GM23338 (cell line): ENCODE results near the gene NOSIP. TPM values are rescaled to one million over a fixed set of nuclear protein-coding genes. Genes with fewer than 3 reads are reported as not detected.

ENCODE experiments used
- ATAC-seq: fragments of 200-7000 bp; cut with Tn5 transposase; 3 replicates; pipeline ENCODE4 v1.9.1; 2020
- DNase-seq: peaks from one replicate; pipeline ENCODE4 v3.0.0-alpha.2; 2015; ENCODE audit warnings: low spot score
- H2AFZ ChIP-seq: fragments of 200-600 bp; sonication (generic); 2 replicates; pipeline ENCODE4 v1.8.0; 2016; ENCODE audit warnings: antibody characterized with exemption, mild to moderate bottlenecking, moderate library complexity
- H3F3A ChIP-seq: fragments of 200-600 bp; sonication (generic); replicated peaks from 2 replicates; pipeline ENCODE4 v1.8.0; 2017; ENCODE audit warnings: antibody characterized with exemption, mixed run types, low read depth
- H3K27ac ChIP-seq: fragments of 200-600 bp; sonication (generic); 2 replicates; pipeline ENCODE4 v1.6.1; 2016; ENCODE audit warnings: low read depth
- H3K27me3 ChIP-seq: fragments of 200-600 bp; sonication (generic); 2 replicates; pipeline ENCODE4 v1.8.0; 2016; ENCODE audit warnings: mild to moderate bottlenecking, mixed run types, moderate library complexity; ENCODE audit not compliant: insufficient read depth
- H3K36me3 ChIP-seq: fragments of 200-600 bp; sonication (generic); 2 replicates; pipeline ENCODE4 v1.8.0; 2016; ENCODE audit warnings: mild to moderate bottlenecking; ENCODE audit not compliant: insufficient read depth
- H3K4me1 ChIP-seq: fragments of 200-600 bp; sonication (generic); 2 replicates; pipeline ENCODE4 v1.8.0; 2016; ENCODE audit warnings: mild to moderate bottlenecking, moderate library complexity; ENCODE audit not compliant: insufficient read depth
- H3K4me2 ChIP-seq: fragments of 200-600 bp; sonication (generic); 2 replicates; pipeline ENCODE4 v1.7.1; 2017; ENCODE audit warnings: mixed run types
- H3K4me3 ChIP-seq: fragments of 200-600 bp; sonication (generic); 2 replicates; pipeline ENCODE4 v1.6.1; 2016; ENCODE audit warnings: mixed run types
- H3K79me2 ChIP-seq: fragments of 200-600 bp; sonication (generic); replicated peaks from 2 replicates; pipeline ENCODE4 v1.8.0; 2017; ENCODE audit warnings: mild to moderate bottlenecking; ENCODE audit not compliant: insufficient read depth
- H3K9me2 ChIP-seq: fragments of 200-600 bp; sonication (generic); 2 replicates; pipeline ENCODE4 v1.8.0; 2017; ENCODE audit not compliant: insufficient read depth
- H4K20me1 ChIP-seq: fragments of 200-600 bp; sonication (generic); replicated peaks from 2 replicates; pipeline ENCODE4 v1.8.0; 2017; ENCODE audit warnings: mild to moderate bottlenecking; ENCODE audit not compliant: insufficient read depth
- H3K27ac Mint-ChIP-seq: 2 replicates; pipeline ENCODE4 v1.8.0; 2020; ENCODE audit warnings: inconsistent platforms, mild to moderate bottlenecking, moderate library complexity, mixed read lengths
- H3K27me3 Mint-ChIP-seq: 3 replicates; pipeline ENCODE4 v1.8.0; 2022; ENCODE audit warnings: low read depth, mild to moderate bottlenecking, moderate library complexity, mixed read lengths, inconsistent platforms; ENCODE audit not compliant: insufficient read depth, poor library complexity
- H3K36me3 Mint-ChIP-seq: 3 replicates; pipeline ENCODE4 v1.8.0; 2021; ENCODE audit warnings: low read depth, mild to moderate bottlenecking, inconsistent platforms, moderate library complexity, mixed read lengths
- H3K4me1 Mint-ChIP-seq: 3 replicates; pipeline ENCODE4 v1.8.0; 2020; ENCODE audit warnings: mild to moderate bottlenecking, inconsistent platforms, mixed read lengths
- H3K4me3 Mint-ChIP-seq: 3 replicates; pipeline ENCODE4 v1.8.0; 2021; ENCODE audit warnings: moderate library complexity, mild to moderate bottlenecking, inconsistent platforms, mixed read lengths
- H3K9me3 Mint-ChIP-seq: 3 replicates; pipeline ENCODE4 v1.8.0; 2020; ENCODE audit warnings: moderate library complexity, mild to moderate bottlenecking, inconsistent platforms, mixed read lengths
- EZH2 ChIP-seq: fragments of 200-600 bp; sonication (generic); IDR thresholded peaks from one replicate; pipeline ENCODE4 v1.8.0; 2017; ENCODE audit warnings: antibody characterized with exemption, mild to moderate bottlenecking, low read depth; ENCODE audit not compliant: unreplicated experiment
- EZH2phosphoT487 ChIP-seq: fragments of 200-600 bp; sonication (generic); IDR thresholded peaks from one replicate; pipeline ENCODE4 v1.8.1; 2018; ENCODE audit warnings: antibody characterized with exemption; ENCODE audit not compliant: unreplicated experiment
- POLR2AphosphoS5 ChIP-seq: IDR thresholded peaks from 2 replicates; pipeline ENCODE4 v1.6.1; 2016; ENCODE audit warnings: antibody characterized with exemption, low read depth
- ZNF114 ChIP-seq: fragments of 250-450 bp; sonication (Bioruptor Pico); IDR thresholded peaks from 2 replicates; pipeline ENCODE4 v1.5.0; 2020; ENCODE audit warnings: mild to moderate bottlenecking, moderate library complexity
- ZNF331 ChIP-seq: fragments of 250-450 bp; sonication (Bioruptor Pico); IDR thresholded peaks from 2 replicates; pipeline ENCODE4 v1.5.0; 2020; ENCODE audit warnings: low read depth, mild to moderate bottlenecking, moderate library complexity
- ZNF462 ChIP-seq: fragments of 250-450 bp; sonication (Bioruptor Pico); IDR thresholded peaks from 2 replicates; pipeline ENCODE4 v1.5.0; 2020; ENCODE audit warnings: mild to moderate bottlenecking, moderate library complexity
- polyA plus RNA-seq: library from polyadenylated mRNA; unstranded; fragments of >200 nt; fragmentation: Nextera tagmentation; extraction: Ambion mirVana; gene quantifications from 2 replicates; pipeline ENCODE4 v1.2.1, GENCODE V29; 2016
- total RNA-seq: library from RNA; depleted of rRNA; stranded (reverse); fragments of >200 nt; shearing (Covaris generic); gene quantifications from 2 replicates; pipeline ENCODE4 v1.2.3, GENCODE V29; 2014
- TF ChIP-seq, protein P1 (sequence below): IDR thresholded peaks from 2 replicates; pipeline ENCODE4 v1.6.1; 2016; ENCODE audit warnings: antibody characterized with exemption

The NOSIP gene
- total and polyA plus RNA-seq, 2 experiments from 2014 or later: 88.5 to 143 TPM

DNA sequence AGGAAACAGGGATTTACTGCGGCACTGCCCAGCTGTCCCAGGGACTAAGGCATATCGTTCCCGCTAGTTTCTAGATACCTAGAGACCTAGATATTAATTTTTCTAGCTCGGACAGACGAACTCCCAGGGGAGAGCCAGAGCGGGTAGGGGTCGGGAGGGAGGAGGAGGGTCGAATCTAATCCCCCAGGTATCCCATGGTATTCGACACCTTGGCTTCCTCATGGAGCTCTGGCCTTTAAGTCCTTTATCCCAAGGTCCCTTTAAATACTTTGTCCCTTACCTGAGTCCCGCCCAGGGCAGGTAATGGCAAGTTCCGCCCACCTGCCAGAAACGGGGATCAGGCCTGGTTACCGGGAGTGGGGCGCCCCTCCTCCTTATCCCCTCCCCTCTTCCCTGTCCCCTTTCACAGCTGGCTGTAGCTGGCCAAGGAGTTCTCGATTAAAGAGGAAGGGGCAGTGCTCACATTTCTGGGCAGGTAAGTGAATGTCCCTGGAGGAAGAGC lies 702 bp upstream of the NOSIP start, which contains the start of gene PRRG2:
TSS of gene PRRG2 (plus strand) at position 310 of the 502 bp plus-strand sequence. CDS start 1,904 bp downstream, outside the sequence.
- Histone ChIP-seq H3K36me3 (no peaks in the 10 kb centered on the region), H3K27ac (peak within 1 kb of the TSS; percentile 83), H3K4me1 (peaks cover 25% of the 10 kb centered on the region), H3K9me2 (no peaks in the 10 kb centered on the region), H3F3A (peaks cover 10% of the 10 kb centered on the region; the same call in 1 of the 2 replicates), H3K27me3 (no peaks in the 10 kb centered on the region), H3K4me2 (peak within 1 kb of the TSS; percentile 84), H4K20me1 (peaks cover 3% of the 10 kb centered on the region; the same call in 1 of the 2 replicates), H3K79me2 (peaks cover 42% of the 10 kb centered on the region), H3K4me3 (peak within 1 kb of the TSS; percentile 76), H2AFZ (peak within 1 kb of the TSS; percentile 72)
- Mint-ChIP-seq H3K27ac (peak within 1 kb of the TSS; percentile 97), H3K4me3 (peak within 1 kb of the TSS; percentile 96), H3K9me3 (no peaks in the 10 kb centered on the region), H3K27me3 (peaks cover 6% of the 10 kb centered on the region), H3K4me1 (peaks cover 25% of the 10 kb centered on the region), H3K36me3 (0 out of 3 replicates have a peak, but pooled peaks cover 2% of the 10 kb centered on the region)
- DNase-seq: peak; percentile 86
- TF ChIP-seq ZNF114 (CRISPR knock-in tag) (no peak), POLR2AphosphoS5 (peak; percentile 40; the same call in 1 of the 2 replicates), EZH2phosphoT487 (no peak), EZH2 (no peak)
- ATAC-seq: peak; percentile 60

DNA sequence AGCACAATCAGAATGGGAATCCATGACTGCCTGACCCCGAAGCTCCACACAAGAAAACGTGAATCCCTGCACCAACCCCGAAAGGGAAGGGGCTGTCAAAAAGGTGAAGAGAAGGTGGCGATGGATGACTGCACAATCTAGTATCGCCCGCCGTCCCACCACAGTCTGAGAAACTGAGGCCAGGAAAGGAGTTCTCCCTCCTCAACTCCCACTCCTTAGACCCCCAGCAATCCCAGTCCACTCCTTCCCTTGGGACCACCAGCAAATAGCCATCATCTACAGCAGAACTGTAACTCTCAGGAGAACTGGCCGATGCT lies 451 bp downstream of the NOSIP start:
- Mint-ChIP-seq H3K9me3 (no peaks in the 10 kb centered on the region), H3K4me1 (peaks cover 21% of the 10 kb centered on the region), H3K36me3 (peaks cover 10% of the 10 kb centered on the region; the same call in 2 of the 3 replicates), H3K27ac (peak overlapping the region; percentile 97), H3K27me3 (peaks cover 6% of the 10 kb centered on the region), H3K4me3 (peak overlapping the region; percentile 96)
- H4K20me1 ChIP-seq: peaks cover 3% of the 10 kb centered on the region; the same call in 1 of the 2 replicates
- H3K79me2 ChIP-seq: peaks cover 47% of the 10 kb centered on the region
- H3K27ac ChIP-seq: peak overlapping the region; percentile 83
- H2AFZ ChIP-seq: no peak overlapping the region
- H3F3A ChIP-seq: peaks cover 10% of the 10 kb centered on the region; the same call in 1 of the 2 replicates
- peaks cover 16% of the 10 kb centered on the region for H3K4me1 ChIP-seq
- H3K4me2 ChIP-seq: peak overlapping the region; percentile 84
- ATAC-seq: no peak
- H3K9me2 ChIP-seq: no peaks in the 10 kb centered on the region
- no peak for TF ChIP-seq EZH2phosphoT487
- TF ChIP-seq, protein P1, sequence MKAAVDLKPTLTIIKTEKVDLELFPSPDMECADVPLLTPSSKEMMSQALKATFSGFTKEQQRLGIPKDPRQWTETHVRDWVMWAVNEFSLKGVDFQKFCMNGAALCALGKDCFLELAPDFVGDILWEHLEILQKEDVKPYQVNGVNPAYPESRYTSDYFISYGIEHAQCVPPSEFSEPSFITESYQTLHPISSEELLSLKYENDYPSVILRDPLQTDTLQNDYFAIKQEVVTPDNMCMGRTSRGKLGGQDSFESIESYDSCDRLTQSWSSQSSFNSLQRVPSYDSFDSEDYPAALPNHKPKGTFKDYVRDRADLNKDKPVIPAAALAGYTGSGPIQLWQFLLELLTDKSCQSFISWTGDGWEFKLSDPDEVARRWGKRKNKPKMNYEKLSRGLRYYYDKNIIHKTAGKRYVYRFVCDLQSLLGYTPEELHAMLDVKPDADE: no peak
- peak overlapping the region; percentile 76 for H3K4me3 ChIP-seq
- no peaks in the 10 kb centered on the region for H3K27me3 ChIP-seq
- H3K36me3 ChIP-seq: no peaks in the 10 kb centered on the region
- no peak for DNase-seq

DNA sequence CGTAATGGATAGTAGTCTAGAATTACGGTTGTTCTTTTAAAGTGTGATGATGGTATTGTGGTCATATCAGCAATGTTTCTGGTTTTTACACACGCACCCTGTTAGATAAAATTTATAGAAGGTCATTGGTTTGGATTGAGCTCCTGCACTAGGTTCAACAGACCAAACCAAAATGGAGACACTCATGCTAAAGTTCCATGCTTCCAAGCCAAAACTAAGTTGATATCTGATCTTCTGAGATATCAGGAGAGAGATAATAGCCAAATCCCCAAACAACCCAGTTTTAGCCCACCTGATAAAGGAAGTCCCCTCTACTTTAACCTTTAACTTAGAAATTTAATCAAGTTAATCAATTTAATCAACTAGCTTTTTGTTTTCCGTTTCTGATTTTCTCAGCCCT lies 1.2 kb downstream of the NOSIP start:
- Mint-ChIP-seq H3K4me3 (peak overlapping the region; percentile 96), H3K27ac (no peak overlapping the region), H3K36me3 (peaks cover 13% of the 10 kb centered on the region; the same call in 2 of the 3 replicates), H3K27me3 (peaks cover 7% of the 10 kb centered on the region), H3K4me1 (peaks cover 19% of the 10 kb centered on the region), H3K9me3 (no peaks in the 10 kb centered on the region)
- DNase-seq: no peak
- Histone ChIP-seq H3K79me2 (peaks cover 51% of the 10 kb centered on the region), H4K20me1 (peaks cover 3% of the 10 kb centered on the region; the same call in 1 of the 2 replicates), H3K4me3 (peak overlapping the region; percentile 76), H3K36me3 (no peaks in the 10 kb centered on the region), H3K4me2 (peak overlapping the region; percentile 84), H3K9me2 (no peaks in the 10 kb centered on the region), H3K27ac (no peak overlapping the region), H2AFZ (no peak overlapping the region), H3K27me3 (no peaks in the 10 kb centered on the region), H3K4me1 (peaks cover 16% of the 10 kb centered on the region), H3F3A (peaks cover 13% of the 10 kb centered on the region; the same call in 1 of the 2 replicates)
- ATAC-seq: no peak
- TF ChIP-seq ZNF331 (CRISPR knock-in tag) (no peak), ZNF462 (CRISPR knock-in tag) (no peak), POLR2AphosphoS5 (no peak)
